ENCODE measurements around the gene HTRA2.

Gene HTRA2

GRCh38 chr2:74551530-74551929 is 21.8 kb downstream of the HTRA2 start:
- Mint-ChIP-seq H3K4me1 (peaks cover 55% of the 10 kb centered on the region), H3K36me3 (ENCODE audit: low read depth) (peaks cover 19% of the 10 kb centered on the region), H3K27me3 (ENCODE audit: low read depth, poor library complexity) (peaks cover 62% of the 10 kb centered on the region), H3K4me3 (peak overlapping the region; percentile 10), H3K9me3 (no peaks in the 10 kb centered on the region), H3K27ac (no peak overlapping the region)
- DNase-seq: no peak
- TF ChIP-seq, protein P1, sequence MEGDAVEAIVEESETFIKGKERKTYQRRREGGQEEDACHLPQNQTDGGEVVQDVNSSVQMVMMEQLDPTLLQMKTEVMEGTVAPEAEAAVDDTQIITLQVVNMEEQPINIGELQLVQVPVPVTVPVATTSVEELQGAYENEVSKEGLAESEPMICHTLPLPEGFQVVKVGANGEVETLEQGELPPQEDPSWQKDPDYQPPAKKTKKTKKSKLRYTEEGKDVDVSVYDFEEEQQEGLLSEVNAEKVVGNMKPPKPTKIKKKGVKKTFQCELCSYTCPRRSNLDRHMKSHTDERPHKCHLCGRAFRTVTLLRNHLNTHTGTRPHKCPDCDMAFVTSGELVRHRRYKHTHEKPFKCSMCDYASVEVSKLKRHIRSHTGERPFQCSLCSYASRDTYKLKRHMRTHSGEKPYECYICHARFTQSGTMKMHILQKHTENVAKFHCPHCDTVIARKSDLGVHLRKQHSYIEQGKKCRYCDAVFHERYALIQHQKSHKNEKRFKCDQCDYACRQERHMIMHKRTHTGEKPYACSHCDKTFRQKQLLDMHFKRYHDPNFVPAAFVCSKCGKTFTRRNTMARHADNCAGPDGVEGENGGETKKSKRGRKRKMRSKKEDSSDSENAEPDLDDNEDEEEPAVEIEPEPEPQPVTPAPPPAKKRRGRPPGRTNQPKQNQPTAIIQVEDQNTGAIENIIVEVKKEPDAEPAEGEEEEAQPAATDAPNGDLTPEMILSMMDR (IDR thresholded peaks at IDR 0.05): no peak

GRCh38 chr2:74551942-74552913 is 22.5 kb downstream of the HTRA2 start:
- Mint-ChIP-seq H3K4me1 (peaks cover 55% of the 10 kb centered on the region), H3K27me3 (ENCODE audit: low read depth, poor library complexity) (peaks cover 62% of the 10 kb centered on the region), H3K27ac (peak overlapping the region; percentile 18), H3K36me3 (ENCODE audit: low read depth) (peaks cover 19% of the 10 kb centered on the region), H3K4me3 (peak overlapping the region; percentile 92), H3K9me3 (no peaks in the 10 kb centered on the region)
- TF ChIP-seq, protein P1 (IDR thresholded peaks at IDR 0.05): no peak
- peak; percentile 18 for DNase-seq

DNA sequence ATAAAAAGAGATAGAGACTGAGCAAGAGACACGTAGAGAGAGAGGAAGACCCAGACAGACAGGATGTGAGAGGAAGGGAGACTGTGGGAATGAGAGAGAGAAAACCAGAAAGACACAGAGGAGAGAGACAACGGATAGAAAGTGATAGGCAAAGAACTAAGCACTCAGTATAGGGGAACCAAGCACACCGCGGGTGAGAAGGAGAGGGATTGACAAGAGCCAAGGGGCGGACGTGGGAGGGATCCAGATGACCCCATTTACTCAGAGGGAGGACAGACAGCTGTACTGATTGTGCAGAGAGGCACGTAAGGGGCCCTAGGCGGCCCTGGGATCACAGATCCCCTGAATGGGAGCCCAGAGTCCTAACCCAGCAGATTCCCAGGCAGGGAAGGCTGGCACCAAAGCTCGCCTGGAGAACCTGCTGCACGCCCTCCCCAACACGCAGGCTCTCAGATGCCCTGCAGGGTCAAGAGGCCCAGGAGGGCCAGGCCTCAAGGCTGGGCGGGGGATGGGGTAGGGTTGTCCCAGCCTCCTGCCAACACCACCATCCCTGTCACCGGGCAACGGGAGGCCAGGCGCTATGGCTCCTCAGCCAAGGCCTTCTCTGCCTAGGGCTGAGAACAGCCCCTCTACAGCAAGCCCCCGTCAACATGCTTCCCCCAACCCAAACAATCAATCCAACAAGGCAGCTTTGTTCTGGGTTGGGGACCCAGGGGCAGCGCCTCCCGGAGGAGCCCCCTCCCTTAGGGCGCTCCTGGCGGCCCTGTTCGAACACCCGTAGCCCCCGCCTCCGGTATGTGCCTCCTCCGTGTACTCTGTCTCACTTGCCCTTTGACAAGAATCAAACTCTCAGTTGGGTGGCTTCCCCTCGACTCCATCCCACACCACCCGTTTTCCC is 23.4 kb downstream of the HTRA2 start:
- Mint-ChIP-seq H3K27me3 (ENCODE audit: low read depth, poor library complexity) (peaks cover 63% of the 10 kb centered on the region), H3K36me3 (ENCODE audit: low read depth) (peaks cover 19% of the 10 kb centered on the region), H3K27ac (peak overlapping the region; percentile 87), H3K9me3 (no peaks in the 10 kb centered on the region), H3K4me1 (peaks cover 51% of the 10 kb centered on the region), H3K4me3 (peak overlapping the region; percentile 92)
- TF ChIP-seq, protein P1 (IDR thresholded peaks at IDR 0.05): no peak
- peak; percentile 47 for DNase-seq

GRCh38 chr2:74553892-74554819 is 24.4 kb downstream of the HTRA2 start, which contains the start of the genes DOK1 and LOXL3:
DOK1 (plus strand) TSS chr2:74554720; CDS start chr2:74554755, 35 bp downstream.
LOXL3 (minus strand) TSS chr2:74553942; CDS start chr2:74552634, 1,308 bp downstream.
- Mint-ChIP-seq H3K27me3 (ENCODE audit: low read depth, poor library complexity) (peaks cover 72% of the 10 kb centered on the region), H3K4me3 (peak within 1 kb of the TSS; percentile 92), H3K4me1 (peaks cover 47% of the 10 kb centered on the region), H3K36me3 (ENCODE audit: low read depth) (peaks cover 19% of the 10 kb centered on the region), H3K27ac (peak within 1 kb of the TSS; percentile 87), H3K9me3 (no peaks in the 10 kb centered on the region)
- TF ChIP-seq, protein P1 (IDR thresholded peaks at IDR 0.05): no peak
- DNase-seq: peak; percentile 88

All from nephron progenitor cell (in vitro differentiated cells).